Calu3 (cell line): Measurements from ENCODE around the gene KATNB1. TPM values are rescaled to one million over a fixed set of nuclear protein-coding genes. Genes with fewer than 3 reads are reported as not detected.

Source experiments
- BruUV-seq: library from RNA; stranded (reverse); fragments of 400-500 nt; replicated peaks from 2 replicates; lab custom pipeline; 2021; lab: Mats Ljungman, UMichigan
- CTCF ChIA-PET: fragments of 300-600 bp; sonication (Branson Sonifier 250); formaldehyde crosslinking; loops from one replicate; lab custom pipeline; 2022; ENCODE audit warnings: antibody characterized with exemption; lab: Charles Lee
- DNase-seq: peaks from one replicate; pipeline ENCODE4 v3.0.0; 2022
- H3K27ac Mint-ChIP-seq: one replicate; pipeline ENCODE4 v1.8.0; 2022; ENCODE audit warnings: mixed read lengths; ENCODE audit not compliant: unreplicated experiment
- H3K27me3 Mint-ChIP-seq: one replicate; pipeline ENCODE4 v1.8.0; 2022; ENCODE audit warnings: mixed read lengths; ENCODE audit not compliant: unreplicated experiment
- H3K36me3 Mint-ChIP-seq: one replicate; pipeline ENCODE4 v1.8.0; 2022; ENCODE audit warnings: mild to moderate bottlenecking, moderate library complexity, mixed read lengths; ENCODE audit not compliant: insufficient read depth, unreplicated experiment
- H3K4me1 Mint-ChIP-seq: one replicate; pipeline ENCODE4 v1.8.0; 2022; ENCODE audit warnings: mild to moderate bottlenecking, low read depth, mixed read lengths; ENCODE audit not compliant: unreplicated experiment
- H3K4me3 Mint-ChIP-seq: one replicate; pipeline ENCODE4 v1.8.0; 2022; ENCODE audit warnings: mild to moderate bottlenecking, low read depth, moderate library complexity, mixed read lengths; ENCODE audit not compliant: unreplicated experiment
- H3K9me3 Mint-ChIP-seq: one replicate; pipeline ENCODE4 v1.8.0; 2022; ENCODE audit warnings: low read depth, mixed read lengths; ENCODE audit not compliant: unreplicated experiment
- CTCF ChIP-seq: fragments of 200-600 bp; IDR thresholded peaks from one replicate; pipeline ENCODE4 v1.8.0; 2022; ENCODE audit warnings: antibody characterized with exemption; ENCODE audit not compliant: unreplicated experiment
- intact Hi-C: fragments of 100-400 bp; cut with micrococcal nuclease; formaldehyde crosslinking; loops from one replicate; pipeline ENCODE4 v1.10.0; 2022; ENCODE audit not compliant: unreplicated experiment
- total RNA-seq: library from RNA; stranded (reverse); gene quantifications from 2 replicates; pipeline ENCODE4 v1.2.3, GENCODE V29; 2022

Gene KATNB1
- total RNA-seq, 1 experiment from 2014 or later = 28.6 TPM

GRCh38 chr16:57756424-57757325 is 21.1 kb downstream of the KATNB1 start:
- Mint-ChIP-seq H3K4me1 (no peaks in the 10 kb centered on the region), H3K9me3 (no peaks in the 10 kb centered on the region), H3K4me3 (no peak overlapping the region), H3K27ac (no peak overlapping the region), H3K27me3 (no peaks in the 10 kb centered on the region), H3K36me3 (peaks cover 36% of the 10 kb centered on the region)
- no peak for TF ChIP-seq CTCF
- no TSS peak for BruUV-seq
- intact Hi-C loops = loop anchor here (1.0 to 10.0 kb wide), 3 partner anchors 107 to 248 kb away; partner anchors contain the start of genes USB1 and ZNF319
- CTCF ChIA-PET = interaction anchor here (0.6 to 2.4 kb wide), 2 partner anchors 18 to 107 kb away, joined by 7 to 14 read pairs; no protein-coding TSS in a partner anchor
- no peak for DNase-seq

- DNase-seq = peak; percentile 98
- no peak overlapping the region for H3K4me3 Mint-ChIP-seq
- H3K9me3 Mint-ChIP-seq = no peaks in the 10 kb centered on the region
- no TSS peak for BruUV-seq
- CTCF ChIA-PET = interaction anchor here (2.4 kb wide), 1 partner anchor 106 kb away, joined by 14 read pairs; no protein-coding TSS in a partner anchor
- no peaks in the 10 kb centered on the region for H3K4me1 Mint-ChIP-seq
- H3K36me3 Mint-ChIP-seq = peaks cover 43% of the 10 kb centered on the region
- H3K27ac Mint-ChIP-seq = no peak overlapping the region
- intact Hi-C loops = loop anchor here (1.0 to 10.0 kb wide), 3 partner anchors 106 to 247 kb away; partner anchors contain the start of genes USB1 and ZNF319
- TF ChIP-seq CTCF = peak; percentile 95
- no peaks in the 10 kb centered on the region for H3K27me3 Mint-ChIP-seq
Measured at GRCh38 chr16:57757326-57757786, 21.8 kb downstream of the KATNB1 start.

GRCh38 chr16:57757883-57758282 is 22.3 kb downstream of the KATNB1 start:
- no peaks in the 10 kb centered on the region for H3K4me1 Mint-ChIP-seq
- intact Hi-C loops = loop anchor here (1.0 to 10.0 kb wide), 3 partner anchors 105 to 247 kb away; partner anchors contain the start of genes USB1 and ZNF319
- no peaks in the 10 kb centered on the region for H3K9me3 Mint-ChIP-seq
- H3K4me3 Mint-ChIP-seq = no peak overlapping the region
- no peak for TF ChIP-seq CTCF
- no peaks in the 10 kb centered on the region for H3K27me3 Mint-ChIP-seq
- DNase-seq = no peak
- H3K27ac Mint-ChIP-seq = no peak overlapping the region
- CTCF ChIA-PET = interaction anchor here (2.4 kb wide), 1 partner anchor 105 kb away, joined by 14 read pairs; no protein-coding TSS in a partner anchor
- BruUV-seq = no TSS peak
- peaks cover 48% of the 10 kb centered on the region for H3K36me3 Mint-ChIP-seq

- CTCF ChIA-PET = interaction anchor here (2.4 kb wide), 1 partner anchor 105 kb away, joined by 14 read pairs; no protein-coding TSS in a partner anchor
- intact Hi-C loops = loop anchor here (10.0 kb wide), 2 partner anchors 136 to 246 kb away; partner anchors contain the start of genes USB1 and ZNF319
- no peak overlapping the region for H3K4me3 Mint-ChIP-seq
- no peaks in the 10 kb centered on the region for H3K27me3 Mint-ChIP-seq
- peaks cover 51% of the 10 kb centered on the region for H3K36me3 Mint-ChIP-seq
- no peaks in the 10 kb centered on the region for H3K9me3 Mint-ChIP-seq
- no peak for TF ChIP-seq CTCF
- H3K4me1 Mint-ChIP-seq = no peaks in the 10 kb centered on the region
- BruUV-seq = no TSS peak
- H3K27ac Mint-ChIP-seq = no peak overlapping the region
- no peak for DNase-seq
Measured at GRCh38 chr16:57758331-57759117, 23.0 kb downstream of the KATNB1 start.
